ENCODE results near the gene PHACTR4.

- TF ChIP-seq, protein P1, sequence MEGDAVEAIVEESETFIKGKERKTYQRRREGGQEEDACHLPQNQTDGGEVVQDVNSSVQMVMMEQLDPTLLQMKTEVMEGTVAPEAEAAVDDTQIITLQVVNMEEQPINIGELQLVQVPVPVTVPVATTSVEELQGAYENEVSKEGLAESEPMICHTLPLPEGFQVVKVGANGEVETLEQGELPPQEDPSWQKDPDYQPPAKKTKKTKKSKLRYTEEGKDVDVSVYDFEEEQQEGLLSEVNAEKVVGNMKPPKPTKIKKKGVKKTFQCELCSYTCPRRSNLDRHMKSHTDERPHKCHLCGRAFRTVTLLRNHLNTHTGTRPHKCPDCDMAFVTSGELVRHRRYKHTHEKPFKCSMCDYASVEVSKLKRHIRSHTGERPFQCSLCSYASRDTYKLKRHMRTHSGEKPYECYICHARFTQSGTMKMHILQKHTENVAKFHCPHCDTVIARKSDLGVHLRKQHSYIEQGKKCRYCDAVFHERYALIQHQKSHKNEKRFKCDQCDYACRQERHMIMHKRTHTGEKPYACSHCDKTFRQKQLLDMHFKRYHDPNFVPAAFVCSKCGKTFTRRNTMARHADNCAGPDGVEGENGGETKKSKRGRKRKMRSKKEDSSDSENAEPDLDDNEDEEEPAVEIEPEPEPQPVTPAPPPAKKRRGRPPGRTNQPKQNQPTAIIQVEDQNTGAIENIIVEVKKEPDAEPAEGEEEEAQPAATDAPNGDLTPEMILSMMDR (conservative IDR thresholded peaks at IDR 0.05; ENCODE audit: low read depth in 2 of 2), result no peak
- no peak for TF ChIP-seq CREB1 (CRISPR knock-in tag; IDR thresholded peaks at IDR 0.05; ENCODE audit: low read depth)
- TF ChIP-seq, protein P2, sequence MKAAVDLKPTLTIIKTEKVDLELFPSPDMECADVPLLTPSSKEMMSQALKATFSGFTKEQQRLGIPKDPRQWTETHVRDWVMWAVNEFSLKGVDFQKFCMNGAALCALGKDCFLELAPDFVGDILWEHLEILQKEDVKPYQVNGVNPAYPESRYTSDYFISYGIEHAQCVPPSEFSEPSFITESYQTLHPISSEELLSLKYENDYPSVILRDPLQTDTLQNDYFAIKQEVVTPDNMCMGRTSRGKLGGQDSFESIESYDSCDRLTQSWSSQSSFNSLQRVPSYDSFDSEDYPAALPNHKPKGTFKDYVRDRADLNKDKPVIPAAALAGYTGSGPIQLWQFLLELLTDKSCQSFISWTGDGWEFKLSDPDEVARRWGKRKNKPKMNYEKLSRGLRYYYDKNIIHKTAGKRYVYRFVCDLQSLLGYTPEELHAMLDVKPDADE (IDR thresholded peaks at IDR 0.05), result no peak
- no peak for TF ChIP-seq EZH2 (IDR thresholded peaks at IDR 0.05; ENCODE audit: low read depth, unreplicated experiment)
- TF ChIP-seq POLR2AphosphoS5 (IDR thresholded peaks at IDR 0.05; ENCODE audit: low read depth), result no peak
- TF ChIP-seq, protein P3, sequence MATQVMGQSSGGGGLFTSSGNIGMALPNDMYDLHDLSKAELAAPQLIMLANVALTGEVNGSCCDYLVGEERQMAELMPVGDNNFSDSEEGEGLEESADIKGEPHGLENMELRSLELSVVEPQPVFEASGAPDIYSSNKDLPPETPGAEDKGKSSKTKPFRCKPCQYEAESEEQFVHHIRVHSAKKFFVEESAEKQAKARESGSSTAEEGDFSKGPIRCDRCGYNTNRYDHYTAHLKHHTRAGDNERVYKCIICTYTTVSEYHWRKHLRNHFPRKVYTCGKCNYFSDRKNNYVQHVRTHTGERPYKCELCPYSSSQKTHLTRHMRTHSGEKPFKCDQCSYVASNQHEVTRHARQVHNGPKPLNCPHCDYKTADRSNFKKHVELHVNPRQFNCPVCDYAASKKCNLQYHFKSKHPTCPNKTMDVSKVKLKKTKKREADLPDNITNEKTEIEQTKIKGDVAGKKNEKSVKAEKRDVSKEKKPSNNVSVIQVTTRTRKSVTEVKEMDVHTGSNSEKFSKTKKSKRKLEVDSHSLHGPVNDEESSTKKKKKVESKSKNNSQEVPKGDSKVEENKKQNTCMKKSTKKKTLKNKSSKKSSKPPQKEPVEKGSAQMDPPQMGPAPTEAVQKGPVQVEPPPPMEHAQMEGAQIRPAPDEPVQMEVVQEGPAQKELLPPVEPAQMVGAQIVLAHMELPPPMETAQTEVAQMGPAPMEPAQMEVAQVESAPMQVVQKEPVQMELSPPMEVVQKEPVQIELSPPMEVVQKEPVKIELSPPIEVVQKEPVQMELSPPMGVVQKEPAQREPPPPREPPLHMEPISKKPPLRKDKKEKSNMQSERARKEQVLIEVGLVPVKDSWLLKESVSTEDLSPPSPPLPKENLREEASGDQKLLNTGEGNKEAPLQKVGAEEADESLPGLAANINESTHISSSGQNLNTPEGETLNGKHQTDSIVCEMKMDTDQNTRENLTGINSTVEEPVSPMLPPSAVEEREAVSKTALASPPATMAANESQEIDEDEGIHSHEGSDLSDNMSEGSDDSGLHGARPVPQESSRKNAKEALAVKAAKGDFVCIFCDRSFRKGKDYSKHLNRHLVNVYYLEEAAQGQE (IDR thresholded peaks at IDR 0.05; ENCODE audit: unreplicated experiment), result no peak
- TF ChIP-seq JUNB (IDR thresholded peaks at IDR 0.05; ENCODE audit: unreplicated experiment), result no peak
Observed at GRCh38 chr1:28392027-28392652, 22.6 kb downstream of the PHACTR4 start.

Data from GM23338 (cell line).